Fibroblast of gingiva (primary cell): ENCODE results near the gene ZSCAN12.
A peak's percentile ranks its signal among the peaks of the same experiment; 100 is the strongest.

Experiments
- DNase-seq: peaks from one replicate; pipeline ENCODE4 v3.0.0-alpha.2; 2011; ENCODE audit warnings: low read depth

ZSCAN12 gene

DNA sequence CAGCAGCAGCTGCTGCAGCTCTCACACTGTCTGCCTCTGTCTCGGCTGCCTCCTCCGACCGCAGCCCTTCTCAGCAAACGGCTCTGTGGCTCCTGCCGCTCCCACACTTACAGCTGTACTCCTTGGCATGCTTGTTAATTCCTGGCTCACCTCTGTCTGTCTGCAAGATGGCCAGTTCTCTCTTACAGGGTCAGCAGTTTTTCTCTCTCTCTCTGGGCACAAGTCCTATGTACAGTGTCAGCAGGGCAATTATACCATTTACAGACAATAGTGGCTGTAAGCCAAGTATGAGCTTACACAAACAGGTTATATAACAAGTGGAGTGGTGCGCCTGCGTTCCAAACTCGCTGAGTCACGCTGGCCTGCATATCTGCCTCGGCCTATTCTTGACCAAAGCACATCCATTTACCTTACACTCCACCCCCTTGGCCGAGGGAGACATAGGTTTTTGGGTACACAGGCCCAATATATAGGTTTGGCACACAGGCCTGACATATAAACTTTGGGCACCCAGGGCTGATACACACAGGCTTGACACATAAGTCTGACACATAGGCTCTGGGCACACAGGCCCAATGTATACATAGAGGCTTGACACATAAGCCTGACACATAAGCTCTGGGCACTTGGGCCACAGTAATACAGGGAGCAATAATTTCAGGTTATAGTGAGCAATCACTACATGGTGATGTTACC lies 45.4 kb downstream of the ZSCAN12 start:
- DNase-seq: peak; percentile 54

DNA sequence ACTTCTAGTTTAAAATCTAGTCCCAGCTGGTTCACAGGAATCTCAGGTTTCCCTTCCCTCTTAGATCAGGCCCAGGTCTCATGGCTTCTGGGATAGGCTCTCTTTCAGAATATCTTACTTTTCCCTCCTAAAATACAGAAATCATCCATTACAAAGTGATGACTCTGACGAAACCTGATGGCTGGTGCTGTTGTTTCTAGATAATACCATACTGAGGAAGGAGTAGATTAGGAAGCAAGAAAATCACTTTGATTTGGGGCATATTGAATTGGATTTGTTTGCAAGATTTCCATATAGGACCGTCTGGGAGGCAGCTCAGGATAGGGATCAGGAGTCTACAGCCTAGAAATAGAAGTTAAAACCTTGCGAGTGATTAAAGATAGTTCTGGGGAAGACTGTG lies 46.2 kb downstream of the ZSCAN12 start:
- no peak for DNase-seq

DNA sequence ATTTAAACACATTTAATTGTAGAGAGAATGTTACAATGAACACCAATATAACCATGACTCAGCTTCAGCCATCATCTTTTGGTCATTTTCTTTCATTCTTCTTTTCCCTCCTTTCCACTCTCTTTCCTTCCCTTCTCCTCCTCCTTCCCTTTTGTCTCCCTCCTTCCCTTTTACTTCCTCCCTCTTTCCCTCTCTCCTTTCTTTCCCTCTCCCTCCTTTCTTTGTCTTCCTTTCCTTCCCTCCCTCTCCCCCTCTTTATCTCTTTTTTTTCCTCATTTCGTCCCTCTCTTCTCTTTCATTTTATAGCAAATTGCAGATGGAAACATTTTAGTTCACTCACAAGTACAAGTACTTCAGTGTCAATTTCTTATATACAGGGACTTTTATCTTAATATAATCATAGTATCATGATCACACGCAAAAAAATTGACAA lies 48.0 kb downstream of the ZSCAN12 start:
- DNase-seq: no peak

DNA sequence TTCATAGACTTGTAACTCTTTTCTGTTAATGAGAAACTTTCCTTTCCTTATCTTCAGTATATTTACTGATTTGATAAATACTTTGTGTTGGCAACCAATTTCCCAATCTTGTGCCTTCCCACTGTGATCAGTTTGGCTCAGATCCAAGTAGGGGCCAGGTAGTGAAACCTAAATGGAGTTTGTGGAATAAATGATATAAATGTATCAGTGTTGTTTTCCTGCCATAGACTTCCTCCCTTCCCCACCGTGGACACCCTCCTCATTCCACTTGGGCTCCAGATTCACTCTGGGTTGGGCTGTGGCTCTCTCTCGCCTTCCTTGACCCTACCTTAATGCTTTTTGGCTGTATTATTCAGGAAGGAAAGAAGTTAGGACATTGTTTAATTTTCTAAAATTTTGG lies 48.5 kb downstream of the ZSCAN12 start:
- DNase-seq: no peak

DNA sequence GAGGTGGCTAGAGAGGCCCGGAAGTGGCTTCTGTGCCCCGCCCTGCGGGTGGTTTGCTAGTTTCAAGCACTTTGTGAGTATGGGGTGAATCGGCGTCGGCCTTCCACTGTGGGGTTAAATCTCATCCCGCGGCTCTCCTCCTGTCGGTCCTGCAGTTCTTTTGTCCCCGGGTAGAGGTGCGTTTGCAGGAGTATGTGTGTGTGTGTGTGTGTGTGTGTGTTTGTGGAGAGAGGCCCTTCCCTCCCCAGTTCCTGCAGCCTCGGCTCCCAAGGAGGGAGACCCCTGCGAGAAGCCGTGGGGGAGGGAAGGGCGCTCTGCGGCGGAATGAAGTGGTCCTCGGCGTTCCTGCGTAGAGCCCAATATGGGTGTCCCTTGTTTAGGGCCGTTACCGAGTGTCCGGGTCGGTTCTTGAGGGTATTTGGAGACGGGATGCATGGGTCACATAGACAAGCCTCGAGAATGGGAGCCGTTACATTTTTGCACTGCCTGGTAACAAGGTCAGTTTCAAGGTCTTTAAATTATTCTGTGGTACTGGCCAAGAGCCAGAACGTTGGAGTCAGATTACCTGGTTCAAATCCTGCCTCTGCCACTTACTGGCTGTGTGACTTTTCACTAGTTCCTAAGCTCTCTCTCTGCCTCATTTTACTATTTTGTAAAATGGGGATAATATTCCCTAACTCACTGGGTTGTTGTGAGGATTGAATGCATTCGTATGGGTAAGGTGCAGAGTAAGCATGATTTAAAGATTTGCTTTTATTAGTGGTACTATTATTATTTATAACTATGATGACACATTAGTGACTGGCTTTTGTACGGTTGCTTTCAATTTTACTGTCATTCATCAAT lies 49.4 kb downstream of the ZSCAN12 start, which contains the start of gene ZKSCAN3:
TSS of gene ZKSCAN3 (plus strand) at position 56 of the 846 bp plus-strand sequence. CDS start 9,640 bp downstream, outside the sequence.
- peak; percentile 68 for DNase-seq

DNA sequence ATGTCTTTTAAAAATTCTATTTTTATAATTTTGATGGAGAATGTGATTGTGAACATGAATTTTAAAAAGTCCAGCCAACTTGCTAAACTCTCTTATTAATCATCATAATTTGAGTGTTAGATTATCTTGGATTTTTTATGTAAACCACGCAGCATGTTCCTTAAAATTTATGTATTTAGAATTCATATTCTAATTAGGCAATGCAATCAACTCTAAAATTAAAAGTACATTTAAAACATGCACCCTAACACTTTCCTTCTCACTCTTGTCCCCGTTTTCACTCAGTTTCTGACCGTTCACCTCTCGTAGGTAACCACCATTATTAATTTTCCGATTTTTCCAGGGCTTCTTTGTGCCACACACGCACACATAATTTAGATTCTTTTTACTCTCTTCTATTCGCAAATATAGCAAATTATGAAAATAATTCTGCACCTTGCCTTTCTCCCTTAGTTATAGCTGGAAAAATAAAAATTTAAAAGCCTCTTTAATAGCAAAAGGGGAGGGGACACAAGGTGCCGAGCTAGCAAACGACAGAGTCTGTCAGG lies 50.1 kb downstream of the ZSCAN12 start:
- no peak for DNase-seq

DNA sequence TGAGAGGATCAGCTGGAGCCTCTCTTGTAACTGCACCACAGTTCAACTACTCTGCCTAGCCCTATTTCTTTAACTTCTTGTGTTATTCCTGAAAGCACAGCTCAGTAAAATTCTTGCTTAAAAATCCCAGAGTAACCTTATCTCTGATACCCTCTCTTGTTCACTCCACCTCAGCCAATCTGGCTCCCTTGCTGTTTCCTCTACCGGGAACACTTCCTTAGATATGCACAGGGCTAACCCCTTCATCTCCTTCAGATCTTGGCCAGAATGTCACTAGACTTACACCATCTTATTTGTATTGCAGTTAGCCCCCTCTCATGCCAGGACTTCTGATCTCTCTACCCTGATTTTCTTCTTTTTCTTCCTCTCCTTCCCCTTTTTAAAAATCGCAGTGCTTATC lies 52.4 kb downstream of the ZSCAN12 start:
- DNase-seq: no peak

- no peak for DNase-seq
These were observed 54.3 kb downstream of the ZSCAN12 start for GRCh38 chr6:28345201-28345600.

- DNase-seq: no peak
These were observed 55.5 kb downstream of the ZSCAN12 start for GRCh38 chr6:28343898-28344677.

GRCh38 chr6:28340310-28341095 lies 59.0 kb downstream of the ZSCAN12 start:
- no peak for DNase-seq

GRCh38 chr6:28337121-28337520 lies 62.4 kb downstream of the ZSCAN12 start:
- no peak for DNase-seq

DNA sequence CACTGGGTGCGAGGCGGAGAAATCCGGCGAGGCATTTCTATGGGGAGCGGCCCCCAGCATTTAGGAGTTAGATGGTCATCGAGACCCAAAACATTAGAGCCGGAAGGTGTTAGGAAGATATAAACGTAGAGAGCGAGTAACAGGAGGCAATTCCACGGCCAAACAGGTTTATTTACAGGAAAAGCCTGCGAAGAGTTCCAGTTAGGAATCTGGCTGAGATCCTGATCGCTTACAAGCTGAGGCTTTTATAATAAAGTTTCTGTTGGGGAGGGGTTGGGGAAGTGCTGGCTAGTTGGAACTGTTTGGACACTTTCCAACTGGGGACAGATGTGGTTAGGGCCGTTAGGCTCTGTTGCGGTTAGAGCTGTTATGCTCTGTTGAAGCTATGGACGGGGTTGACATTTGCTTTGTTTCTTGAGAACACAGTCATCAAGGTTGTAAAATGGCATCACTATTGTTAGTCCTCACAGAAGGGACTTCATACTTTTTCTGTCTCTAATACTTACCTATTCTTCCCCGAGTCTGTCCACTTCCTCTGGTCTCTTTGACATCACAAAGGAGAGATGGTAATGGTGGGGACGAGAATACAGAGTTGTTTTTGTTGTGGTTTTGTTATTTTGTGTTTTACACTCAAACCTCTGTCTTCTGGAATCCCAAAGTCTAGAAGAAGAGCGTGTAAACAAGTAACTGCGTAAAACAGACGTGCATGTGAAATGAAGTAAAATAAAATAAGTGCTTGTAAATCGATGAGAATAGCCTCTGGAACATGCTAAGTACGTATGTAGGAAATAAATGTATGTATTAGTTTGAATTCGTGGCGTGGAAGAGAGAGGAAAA lies 63.0 kb downstream of the ZSCAN12 start:
- peak; percentile 16 for DNase-seq

DNA sequence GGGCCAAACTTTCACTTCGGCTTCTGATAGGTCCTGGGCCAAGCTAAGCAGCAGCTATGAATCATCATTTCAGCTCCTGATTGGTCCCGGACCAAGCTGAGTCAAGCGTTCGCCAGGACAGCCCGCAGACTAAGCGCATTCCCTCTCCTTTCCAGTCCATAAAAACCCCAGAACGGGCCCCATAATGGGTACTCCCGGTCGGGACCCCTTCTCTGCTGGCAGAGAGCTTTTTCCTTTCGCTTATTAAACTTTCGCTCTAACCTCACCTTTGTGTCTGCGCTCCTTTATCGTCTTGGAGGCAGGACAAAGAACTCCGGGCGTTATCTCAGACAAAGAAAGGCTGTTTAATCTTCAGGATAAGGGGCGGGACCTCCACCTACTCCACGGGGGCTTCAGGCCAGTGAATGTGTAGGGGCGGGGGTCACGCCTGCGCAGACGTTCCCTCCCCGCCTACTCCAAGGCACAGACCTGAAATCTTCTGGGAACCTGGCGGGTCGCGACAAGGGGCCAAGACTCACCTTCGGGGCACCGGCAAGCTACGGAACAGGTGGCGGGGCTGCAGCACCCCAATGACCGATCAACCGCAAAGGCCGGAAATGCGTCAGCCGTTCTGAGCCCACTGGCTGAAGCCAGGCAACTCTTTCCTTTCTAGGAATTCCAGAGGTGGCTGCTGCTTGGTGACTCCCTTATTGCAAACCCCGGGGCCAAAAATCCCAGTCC lies 63.8 kb downstream of the ZSCAN12 start, which contains the start of gene ZSCAN31:
TSS of gene ZSCAN31 (minus strand) at position 585 of the 720 bp plus-strand sequence. CDS start 6,465 bp downstream, outside the sequence.
- peak; percentile 94 for DNase-seq

DNA sequence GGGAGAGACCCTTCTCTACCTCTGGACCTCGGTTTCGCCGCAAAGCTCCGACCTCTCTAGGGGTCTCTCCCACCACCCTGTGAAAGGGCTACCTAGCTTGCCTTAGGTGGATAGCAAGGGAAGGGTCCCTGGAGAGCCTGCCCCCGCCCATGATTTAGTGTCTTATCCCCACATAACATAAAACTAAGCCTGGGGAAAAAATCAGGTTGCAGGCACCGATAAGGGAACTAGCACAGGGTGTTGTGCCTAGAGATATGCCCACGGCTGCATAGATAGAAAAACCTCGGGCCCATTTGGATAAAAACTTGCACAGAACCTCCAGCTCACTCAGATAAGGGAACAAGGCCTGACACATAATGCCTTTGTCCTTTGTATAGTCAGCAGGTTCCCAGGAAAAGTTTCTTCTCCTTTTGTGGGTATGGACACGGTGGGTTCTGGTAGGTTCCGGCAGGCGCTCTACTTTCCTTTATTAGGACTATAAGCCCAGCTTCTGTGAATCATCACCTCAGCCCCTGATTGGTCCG lies 64.4 kb downstream of the ZSCAN12 start:
- DNase-seq: no peak

DNA sequence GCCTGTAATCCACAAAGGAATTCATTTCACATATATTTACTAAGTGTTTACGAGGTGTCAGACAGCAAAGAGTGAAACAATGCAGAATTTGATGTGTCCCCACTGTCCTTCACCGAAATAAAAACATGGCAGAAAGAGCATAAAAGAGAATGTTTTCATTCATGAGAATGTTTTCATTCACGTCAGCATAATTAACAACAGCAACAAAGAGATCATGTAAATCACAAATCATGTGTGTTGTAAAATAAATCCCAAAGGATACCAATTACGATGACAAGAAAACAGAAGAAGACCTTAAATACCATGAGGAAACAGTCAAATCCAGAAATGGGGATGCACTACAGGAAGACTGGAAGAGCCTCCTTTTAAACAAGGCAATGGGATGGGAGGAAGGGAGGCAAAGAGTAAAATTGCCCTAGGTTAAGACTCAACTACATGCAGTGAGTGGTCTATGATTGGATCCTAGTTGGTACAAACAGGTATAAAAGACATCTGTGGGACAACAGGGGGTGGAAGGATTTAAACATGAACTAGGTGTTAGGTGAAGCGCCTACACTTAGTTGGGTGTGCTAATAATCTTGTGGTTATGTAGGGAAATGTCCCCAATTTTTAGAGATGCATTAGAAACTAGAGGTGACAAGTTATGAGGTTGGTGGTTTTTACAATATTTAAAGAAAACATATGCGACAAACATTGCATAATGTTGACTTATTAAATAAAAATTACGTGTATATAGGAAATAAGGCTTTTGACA lies 65.1 kb downstream of the ZSCAN12 start:
- no peak for DNase-seq

- no peak for DNase-seq
These were observed 65.9 kb downstream of the ZSCAN12 start for GRCh38 chr6:28333599-28334018.

DNA sequence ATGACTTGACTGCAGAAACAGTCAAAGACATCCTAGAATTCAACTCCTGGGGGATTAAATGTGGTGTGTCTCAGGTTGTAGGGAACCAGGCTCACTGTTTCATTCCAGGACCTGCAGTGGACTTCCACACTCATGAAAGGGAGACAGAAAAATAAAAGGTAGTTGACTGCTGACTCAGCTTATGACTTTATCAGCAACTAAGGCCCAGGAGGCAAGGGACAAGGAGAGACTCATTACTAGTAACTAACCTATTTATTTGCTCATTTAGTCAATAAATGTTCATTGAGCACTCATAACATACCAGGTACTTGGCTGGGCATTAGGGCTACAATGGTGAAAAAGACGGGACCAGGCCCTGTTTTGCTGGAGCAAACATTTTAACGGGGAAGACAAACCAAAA lies 66.5 kb downstream of the ZSCAN12 start:
- DNase-seq: no peak

DNA sequence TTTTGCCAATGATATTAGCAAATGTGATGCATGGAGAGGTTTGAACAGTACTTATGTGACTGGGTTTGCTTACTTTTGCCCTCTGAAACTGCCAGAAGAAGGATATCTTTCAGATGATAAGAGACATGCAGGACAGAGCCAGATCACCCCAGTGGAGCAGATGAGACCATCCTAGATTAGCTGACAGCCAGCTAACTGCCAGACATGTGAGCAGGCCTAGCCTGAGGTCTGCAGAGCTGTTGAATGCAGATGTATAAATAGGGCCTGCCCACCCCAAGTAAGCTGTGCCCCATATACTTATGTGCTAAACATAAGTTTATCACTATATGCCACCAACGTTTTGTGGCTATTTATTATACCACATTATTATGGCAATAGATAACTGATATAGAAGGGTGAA lies 69.5 kb downstream of the ZSCAN12 start:
- DNase-seq: no peak
